ENCODE results near the gene GPHN.

DNA sequence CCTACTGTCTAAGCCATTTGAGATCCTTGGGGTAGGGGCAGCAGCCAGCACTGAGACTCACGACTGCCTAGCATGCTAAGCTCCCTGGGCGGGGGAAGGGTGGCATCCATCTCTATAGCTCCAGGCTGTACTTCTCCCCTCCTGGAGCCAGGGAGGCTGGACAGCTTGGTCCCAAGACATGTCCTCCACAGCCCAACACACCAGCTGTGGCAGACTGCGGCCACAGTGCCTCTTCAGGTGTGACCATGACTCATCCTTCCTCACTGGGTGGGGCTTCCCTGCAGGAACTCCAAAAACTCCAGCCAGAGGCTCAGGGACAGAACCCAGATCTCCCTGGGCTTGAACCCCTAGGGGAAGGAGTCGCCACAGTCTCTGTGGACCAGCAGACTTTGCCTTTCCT, 193.9 kb downstream of the GPHN start:
- TF ChIP-seq MYC (IDR thresholded peaks at IDR 0.05; ENCODE audit: low read depth, low read length) (no peak), POLR2AphosphoS5 (IDR thresholded peaks at IDR 0.05; ENCODE audit: insufficient read depth, low read depth, low read length) (no peak), POLR2A (IDR thresholded peaks at IDR 0.05; ENCODE audit: low read depth, low read length) (no peak)
- TF ChIP-seq, protein P1, sequence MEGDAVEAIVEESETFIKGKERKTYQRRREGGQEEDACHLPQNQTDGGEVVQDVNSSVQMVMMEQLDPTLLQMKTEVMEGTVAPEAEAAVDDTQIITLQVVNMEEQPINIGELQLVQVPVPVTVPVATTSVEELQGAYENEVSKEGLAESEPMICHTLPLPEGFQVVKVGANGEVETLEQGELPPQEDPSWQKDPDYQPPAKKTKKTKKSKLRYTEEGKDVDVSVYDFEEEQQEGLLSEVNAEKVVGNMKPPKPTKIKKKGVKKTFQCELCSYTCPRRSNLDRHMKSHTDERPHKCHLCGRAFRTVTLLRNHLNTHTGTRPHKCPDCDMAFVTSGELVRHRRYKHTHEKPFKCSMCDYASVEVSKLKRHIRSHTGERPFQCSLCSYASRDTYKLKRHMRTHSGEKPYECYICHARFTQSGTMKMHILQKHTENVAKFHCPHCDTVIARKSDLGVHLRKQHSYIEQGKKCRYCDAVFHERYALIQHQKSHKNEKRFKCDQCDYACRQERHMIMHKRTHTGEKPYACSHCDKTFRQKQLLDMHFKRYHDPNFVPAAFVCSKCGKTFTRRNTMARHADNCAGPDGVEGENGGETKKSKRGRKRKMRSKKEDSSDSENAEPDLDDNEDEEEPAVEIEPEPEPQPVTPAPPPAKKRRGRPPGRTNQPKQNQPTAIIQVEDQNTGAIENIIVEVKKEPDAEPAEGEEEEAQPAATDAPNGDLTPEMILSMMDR (IDR thresholded peaks at IDR 0.05; ENCODE audit: extremely low read depth in 1 of 2, insufficient read depth in 1 of 2, low read depth in 1 of 2, low read length in 2 of 2): no peak
- TF ChIP-seq, protein P2, sequence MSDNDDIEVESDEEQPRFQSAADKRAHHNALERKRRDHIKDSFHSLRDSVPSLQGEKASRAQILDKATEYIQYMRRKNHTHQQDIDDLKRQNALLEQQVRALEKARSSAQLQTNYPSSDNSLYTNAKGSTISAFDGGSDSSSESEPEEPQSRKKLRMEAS (IDR thresholded peaks at IDR 0.05; ENCODE audit: insufficient read depth, insufficient read length): no peak
